ENCODE measurements around the gene GPR153.

The GPR153 gene

DNA sequence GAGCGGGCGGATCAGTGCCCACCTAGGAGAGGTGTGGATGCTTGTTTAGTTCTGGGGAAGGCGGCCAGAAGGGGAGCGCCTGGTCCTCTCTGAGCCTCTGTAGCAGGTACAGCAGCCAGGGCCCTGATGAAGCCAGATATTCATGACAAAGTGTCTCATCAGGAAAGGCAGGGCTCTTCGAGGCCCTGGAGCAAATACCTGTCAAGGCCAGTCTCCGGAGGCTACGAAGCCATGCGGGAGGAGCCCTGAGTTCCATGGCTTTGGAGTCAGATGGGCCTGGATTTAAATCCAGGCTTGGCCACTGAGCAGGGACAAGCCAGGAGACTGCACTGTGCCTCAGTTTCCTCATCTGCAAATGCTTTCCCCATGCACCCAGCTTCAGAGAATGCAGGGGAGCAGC, 25.4 kb upstream of the GPR153 start:
- no peak for DNase-seq

DNA sequence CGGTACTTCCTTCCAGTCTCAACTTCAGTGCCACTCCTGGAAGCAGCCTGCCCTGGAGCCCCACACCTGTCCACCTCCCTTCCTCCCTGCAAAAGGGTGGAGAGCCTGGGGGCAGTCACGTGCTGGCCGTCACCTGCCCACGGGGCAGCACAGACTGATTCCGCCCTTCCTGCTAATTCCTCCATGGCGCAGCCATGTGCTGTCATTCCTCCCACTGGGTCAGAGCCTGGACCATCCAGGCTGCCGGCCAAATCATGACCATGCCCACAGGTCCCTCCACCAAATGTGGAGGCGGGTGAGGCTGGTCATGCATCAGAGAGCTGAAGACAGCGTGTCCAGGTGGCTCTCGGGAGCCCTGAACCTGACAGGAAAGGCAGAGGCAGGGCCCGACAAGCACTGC, 24.4 kb upstream of the GPR153 start:
- DNase-seq, result no peak

DNA sequence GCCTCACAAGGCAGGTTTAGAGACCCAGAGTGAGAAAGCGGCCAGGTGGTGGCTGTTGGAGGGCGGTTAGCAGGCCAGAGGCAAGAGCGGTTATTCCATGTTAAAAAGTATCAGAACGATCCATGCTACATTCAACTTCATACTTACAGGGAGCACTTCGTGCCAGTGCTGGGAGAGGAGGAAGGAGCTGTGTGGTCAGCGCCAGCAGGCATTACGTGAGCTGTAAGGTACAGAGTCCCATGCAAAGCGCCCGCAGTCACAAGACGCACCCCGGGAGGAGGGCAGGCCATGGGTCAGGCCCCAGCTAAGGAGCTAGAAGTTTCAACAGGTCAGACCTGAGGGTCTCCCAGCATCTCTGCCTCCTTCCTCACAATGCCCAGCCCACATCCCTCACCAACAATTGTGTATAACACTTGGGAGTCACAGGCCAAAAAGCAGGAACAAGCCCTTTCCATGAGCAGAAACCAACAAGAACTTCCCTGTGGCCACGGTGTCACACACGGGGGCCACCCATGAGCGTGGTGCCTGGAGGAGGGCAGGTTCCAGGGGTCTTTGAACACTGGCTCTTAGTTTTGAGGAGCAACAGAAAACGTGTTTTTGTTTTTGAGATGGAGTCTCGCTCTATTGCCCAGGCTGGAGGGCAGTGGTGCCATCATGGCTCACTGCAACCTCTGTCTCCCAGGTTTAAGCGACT, 21.8 kb upstream of the GPR153 start:
- DNase-seq, result no peak

DNA sequence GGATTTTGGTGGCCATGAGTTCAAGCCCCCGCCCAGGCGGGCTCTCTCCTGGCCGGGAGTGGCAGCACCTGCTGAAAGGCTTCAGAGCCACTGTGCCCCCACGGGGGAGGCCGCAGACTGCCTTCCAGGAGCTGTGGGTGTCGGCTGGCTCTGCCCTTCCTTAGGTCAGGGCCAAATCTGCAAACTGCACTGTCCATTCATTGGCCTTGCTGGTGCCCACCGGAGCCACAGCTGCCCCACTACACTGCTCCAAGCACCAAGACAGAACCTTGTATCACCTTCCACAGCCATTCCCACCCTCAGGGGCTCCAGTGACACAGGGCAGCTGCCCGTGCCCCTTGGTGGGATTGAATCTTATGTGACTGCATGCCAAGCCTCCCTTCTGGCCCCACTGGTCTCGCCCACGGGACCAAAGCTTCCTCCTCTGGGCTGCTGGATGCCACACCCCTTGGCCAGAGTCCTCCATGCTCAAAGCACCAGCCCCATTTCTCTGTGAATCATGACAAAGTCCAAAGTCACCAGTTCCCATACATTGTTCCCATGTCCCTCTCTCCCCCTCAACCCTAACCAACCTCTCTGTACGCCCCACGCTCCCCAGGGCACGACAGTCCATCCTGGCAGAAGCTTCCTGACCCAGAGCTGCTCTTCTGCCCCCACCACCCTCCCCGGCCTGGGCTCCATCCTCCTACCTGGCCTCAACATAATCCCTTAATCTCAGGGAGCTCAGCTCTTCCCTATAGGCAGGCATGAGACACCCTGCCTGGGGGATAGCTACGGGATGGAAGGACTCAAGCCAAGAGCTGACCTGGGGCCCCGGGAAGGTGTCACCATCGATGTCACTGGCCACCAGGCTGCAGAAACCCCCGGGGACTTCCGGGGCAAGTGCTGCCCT, 20.9 kb upstream of the GPR153 start:
- DNase-seq, result no peak

DNA sequence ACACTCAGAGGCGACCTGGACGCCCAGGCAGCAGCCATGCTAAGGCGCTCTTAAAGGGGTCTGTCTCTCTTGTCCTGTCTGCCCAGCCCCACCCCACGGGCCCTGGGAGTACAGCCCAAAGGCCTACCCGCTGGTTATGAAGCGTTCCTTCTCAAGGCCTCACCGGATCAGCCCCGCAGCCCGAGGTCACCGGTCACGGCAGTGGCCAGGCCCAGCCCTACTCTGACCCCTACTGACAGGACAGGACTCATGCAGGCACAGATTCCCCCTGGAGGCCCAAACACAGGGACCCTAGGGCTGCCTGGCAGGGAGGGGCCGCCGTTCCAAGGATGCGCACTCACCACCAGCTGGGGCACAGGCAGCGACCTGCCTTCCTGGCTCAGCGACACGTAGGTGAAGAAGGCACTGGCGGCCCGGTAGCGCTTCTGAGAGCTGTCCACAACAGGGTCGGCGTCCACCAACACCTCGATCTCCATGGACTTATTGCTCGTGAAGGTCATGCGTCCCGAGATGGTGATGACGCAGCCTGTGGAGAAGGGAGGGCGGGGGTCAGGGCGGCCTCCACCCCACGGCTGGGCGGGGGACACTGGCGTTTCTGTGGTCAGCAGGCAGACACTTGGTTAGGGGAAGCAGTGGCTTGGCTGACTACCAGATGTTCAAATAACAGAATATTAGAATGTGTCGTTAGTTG, 20.0 kb upstream of the GPR153 start:
- DNase-seq, result no peak

DNA sequence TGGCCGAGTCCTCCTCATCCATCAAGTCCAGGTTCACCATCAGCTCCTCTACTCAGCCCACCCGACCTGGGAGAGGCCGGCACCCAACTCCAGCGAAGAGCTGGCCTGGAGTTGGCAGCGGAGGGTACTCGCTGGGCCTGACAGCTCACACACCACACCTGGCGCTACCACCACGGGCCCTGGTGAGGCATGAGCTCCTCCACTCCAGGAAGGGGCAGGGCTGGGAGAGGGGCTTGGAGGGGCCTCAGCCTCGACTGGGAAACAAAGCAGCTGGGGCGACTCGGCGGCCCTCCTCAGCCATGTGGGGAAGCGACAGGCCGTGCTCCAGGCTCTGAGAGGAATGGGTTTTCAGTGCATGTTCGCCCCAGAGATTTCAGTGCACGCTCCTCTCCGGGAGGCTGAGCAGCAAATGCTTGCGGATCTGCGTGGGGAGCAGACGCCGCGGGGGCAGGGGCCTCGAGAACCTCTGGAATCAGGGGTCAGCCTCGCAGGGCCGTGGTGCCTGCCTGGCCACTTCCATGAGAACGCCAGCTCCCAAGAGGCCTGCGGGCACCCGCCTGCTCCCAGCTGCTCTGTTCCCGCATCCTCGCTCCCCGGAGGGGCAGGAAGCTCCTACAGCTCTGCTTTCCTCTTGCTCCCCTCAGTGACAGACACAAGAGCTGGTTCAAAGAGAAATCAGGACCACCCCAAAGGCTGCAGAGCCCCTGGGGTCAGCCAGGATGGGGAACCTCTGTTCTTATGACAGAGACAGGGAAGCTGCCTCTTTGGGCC, 18.9 kb upstream of the GPR153 start:
- no peak for DNase-seq

DNA sequence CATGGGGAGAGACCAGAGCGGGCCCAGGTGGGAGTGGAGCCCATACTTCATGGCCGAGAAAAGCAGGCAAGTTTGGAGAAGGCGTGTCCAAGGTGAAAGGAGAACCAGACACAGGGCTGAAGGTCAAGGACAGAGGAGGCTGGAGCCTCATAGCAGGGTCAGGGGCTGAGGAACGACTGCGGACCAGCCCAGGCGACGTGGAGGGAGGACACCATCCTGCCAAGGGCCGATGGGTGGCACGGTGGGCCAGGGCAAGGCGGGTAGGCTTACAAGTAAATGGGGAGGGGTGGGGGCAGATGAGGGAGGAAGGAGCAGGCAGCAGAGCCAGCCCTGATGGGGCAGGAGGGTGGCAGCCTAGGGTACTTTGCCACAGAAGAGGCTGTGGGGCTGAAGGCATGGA, 18.2 kb upstream of the GPR153 start:
- DNase-seq, result no peak

DNA sequence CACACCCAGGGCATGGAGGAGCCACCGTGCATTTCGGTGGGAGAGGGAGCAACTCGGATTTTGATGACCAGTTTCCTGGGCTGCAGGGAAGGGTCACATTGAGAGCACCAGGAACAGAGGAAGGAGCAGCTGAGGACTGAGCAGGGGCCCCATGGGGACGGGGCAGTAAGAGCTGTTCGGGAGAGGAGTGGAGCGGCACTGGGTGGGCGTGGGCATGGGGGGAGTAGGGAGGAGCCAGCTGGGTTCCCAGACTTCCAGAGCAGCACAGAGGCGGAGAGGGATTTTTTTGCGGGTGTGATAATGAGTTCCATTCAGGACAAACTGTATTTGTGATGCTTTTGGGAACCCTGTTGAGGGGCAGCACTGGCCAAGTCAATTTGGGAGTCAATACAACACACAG, 17.4 kb upstream of the GPR153 start:
- DNase-seq, result no peak

DNA sequence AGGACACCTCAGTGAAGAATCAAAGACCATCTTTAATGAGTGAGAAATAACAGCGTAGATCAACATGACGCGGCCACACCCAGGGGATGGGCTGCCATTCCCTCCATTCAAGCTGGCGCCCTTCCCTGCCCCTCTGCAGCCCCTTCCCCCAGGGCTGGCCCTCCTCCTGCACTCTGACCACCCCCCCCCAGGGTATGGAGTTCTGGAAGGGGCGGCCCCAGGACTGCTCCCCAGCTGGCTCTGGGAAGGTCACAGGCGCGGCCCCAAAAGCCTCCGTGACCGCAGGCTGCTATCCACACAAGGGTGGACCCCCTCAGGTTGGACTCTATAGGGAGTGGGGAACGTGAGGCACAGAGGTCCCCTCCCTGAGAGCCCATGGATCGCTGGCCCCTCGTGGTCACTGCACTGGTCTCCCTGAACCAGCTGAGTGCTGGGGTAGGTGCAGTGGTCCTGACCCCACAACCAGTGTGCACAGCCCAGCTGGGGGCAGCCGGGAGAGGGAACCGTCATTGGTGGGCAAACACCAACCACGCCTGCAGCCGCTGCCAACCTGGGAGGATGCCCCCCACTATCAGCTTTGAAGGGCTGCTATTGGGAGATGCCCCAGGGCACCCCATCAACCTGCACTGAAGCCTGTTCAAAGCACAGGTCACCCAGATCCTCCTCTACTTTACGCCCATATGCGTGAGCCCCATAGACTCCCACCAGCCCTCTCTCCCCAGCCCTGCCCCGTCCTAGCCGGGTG, 16.1 kb upstream of the GPR153 start:
- DNase-seq, result no peak

DNA sequence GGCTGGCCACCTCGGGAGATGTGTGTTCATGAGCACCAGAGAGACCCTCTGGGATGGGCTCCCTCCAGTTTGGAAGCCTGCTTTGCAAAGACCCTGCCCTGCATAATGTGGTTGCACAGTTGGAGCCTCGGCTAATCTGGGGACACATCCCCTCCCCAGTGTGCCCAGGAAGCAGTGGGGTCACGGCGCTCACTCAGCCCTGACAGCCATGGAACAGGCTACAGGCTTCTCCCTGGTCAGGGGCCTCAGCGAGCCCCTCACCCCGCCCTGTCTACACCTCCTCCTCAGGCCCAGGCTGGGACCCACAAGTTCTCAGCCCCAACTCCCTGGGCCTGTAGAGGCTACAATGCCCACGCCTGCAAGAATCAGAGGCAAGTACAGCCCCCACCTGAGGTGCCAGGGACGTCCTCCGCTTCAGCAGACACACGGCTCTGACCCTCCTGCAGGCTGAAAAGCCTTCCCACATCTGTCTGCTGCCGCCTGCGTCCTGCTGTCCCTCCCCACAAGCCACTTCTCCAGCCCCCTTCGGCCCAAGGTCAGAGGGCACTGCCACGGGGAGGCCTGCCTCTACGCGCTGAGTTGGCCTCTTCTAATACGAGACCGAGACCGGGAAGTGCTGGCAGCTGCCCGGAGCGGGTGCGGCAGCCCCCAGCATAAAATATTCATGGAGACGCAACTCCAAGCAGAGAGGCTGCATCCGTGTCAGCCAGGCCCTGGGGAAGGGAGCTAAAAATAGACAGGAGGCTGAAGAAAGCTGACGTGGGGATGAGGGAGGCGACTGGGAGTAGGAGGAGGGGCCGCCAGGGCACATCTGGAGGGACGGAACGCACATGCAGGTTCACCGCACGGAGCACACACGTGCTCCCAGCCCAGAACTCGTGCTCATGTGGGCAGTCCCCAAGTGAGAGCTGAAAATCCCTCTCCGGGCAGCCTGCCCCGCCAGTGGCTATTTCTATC, 15.2 kb upstream of the GPR153 start:
- no peak for DNase-seq

DNA sequence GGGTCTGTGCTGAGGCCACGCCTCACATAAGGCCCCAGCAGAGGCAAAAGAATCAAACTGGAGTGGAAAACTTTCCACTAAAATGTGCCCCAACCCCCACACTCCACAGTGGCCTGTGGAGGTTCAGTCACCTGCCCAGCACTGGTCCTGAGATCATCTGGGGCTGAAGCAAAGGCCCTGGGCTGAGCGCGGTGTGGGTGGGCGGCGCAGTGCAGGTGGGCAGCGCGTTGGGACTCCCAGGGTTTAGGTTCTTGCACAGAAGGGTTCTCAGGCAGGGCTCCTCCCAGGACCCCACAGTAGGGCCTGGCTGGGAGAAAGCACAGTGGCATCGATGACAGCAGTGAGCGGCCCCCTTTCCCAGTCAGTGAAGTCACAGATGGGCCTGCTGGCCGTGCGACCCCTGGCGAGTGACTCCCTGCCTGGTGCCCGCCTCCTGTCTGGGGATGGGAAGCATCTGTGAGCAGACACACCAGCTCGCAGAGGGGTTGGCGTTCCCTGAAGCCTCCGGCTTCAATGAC, 13.8 kb upstream of the GPR153 start:
- no peak for DNase-seq

DNA sequence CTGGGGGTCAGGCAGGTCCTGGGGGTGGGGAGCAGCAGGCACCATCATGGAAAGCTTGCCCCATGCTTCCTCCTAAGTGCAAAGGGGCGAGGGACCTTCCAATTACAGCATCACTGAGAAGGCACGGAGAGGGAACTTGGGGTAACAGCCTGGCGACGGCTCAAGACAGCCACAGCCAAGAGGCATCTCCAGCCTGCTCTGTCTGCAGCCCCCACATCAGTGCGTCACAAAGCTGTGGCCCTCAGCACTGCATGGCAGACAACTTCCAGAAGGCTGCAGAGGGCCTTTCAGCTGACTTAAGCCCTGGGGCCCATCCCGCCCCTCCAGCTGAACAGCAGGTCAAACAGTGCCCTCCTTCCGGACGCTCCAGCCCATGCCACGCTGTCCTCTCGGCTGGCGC, 13.2 kb upstream of the GPR153 start:
- DNase-seq, result no peak

DNA sequence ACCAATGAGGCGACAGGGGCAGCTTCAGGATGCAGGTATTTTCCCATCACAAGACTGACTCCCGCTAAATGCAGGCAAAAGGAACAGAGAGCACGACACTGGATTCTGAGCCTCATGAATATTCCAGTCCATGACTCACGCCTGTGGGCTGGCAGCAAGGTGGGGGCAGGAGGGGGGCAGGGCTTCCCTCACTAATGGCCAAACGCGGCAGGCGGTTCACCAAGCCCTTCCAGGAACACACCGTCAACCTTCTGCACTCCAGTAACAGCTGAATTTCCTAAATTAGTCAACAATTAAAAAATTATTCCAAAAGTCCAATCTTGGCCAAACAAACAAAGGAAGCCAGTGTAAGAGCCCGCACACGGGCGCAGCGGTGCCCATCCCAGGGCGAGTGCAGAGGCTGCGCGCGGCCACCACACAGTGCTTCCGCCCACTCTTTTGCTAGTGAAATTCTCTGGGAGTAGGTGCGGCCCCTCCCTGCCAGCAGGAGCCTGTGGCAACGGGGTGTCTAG, 12.5 kb upstream of the GPR153 start:
- no peak for DNase-seq

DNA sequence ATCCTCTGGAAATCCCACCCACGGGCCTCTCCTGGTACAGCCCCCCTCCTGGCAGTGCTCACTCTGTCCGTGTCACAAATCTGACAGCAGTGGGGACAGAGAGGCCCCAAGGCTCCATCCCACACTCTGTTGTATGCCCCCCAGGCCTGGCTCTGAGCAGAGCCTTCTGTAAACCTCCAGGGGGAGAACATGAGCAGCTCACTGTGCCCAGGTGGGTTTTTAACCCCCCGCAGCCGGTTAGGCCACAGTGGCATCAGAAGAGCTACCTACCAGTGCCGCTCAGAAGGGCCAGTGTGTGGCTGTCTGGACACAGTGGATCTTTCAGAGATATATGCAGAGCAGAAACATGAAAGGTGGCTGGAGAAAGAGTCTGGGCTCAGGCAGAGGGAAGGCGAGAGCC, 12.0 kb upstream of the GPR153 start:
- DNase-seq, result no peak

DNA sequence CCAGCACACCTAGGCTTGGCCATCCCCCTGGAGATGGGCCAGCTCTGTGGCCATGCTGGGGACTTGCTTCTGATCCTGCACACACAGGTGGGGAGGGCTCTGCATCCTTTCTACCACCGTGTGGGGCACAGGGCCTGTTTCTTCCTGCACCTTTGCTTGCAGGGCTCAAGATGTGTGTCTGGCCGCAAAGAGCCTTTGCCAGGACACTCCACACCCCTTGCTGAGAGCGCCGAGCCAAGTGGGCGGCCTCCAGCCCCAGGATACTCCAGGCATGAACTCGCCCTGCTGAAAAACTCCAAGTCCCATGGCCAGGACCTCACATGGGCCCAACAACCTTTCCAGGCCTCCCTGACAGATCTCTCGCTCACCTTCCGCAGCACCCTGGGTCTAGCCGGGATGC, 11.6 kb upstream of the GPR153 start:
- DNase-seq, result no peak

DNA sequence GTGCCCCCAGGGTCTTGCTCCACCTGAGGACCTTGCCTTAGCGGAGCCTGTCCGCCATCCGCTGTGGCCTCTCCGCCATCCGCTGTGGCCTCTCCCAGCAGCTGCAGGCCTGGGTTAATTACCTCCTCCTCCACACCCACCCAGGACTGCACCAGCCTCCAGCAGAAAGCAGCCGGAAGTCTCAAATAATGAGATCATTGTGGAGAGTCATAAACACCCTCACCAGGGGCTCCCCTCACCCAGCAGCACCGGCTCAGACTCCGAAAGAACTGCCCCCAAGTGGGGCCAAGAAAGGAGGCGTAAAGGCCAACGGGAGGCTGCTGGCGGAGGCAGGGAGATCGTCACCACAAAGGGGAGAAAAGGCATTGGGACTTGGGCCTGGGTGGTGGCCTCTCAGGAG, 10.7 kb upstream of the GPR153 start:
- no peak for DNase-seq

DNA sequence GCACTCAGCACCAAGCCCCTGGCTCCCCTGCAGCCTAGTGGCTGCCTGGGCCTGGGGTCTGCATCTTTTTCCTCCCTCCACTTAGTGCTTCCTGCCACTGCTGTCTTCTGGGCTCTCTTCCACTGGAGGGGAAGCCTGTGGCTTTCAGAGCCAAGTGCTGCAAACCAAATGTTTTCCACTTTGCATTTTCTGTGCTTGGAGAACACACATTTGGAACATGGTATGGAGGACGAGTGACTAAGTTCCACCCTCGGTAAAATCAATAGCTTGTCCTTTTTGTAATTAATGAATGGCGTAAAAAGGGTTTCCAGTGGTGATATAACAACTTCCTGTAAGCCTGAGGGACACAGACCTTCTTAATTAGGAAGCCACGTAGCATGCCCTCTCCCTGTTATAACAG, 10.1 kb upstream of the GPR153 start:
- no peak for DNase-seq

DNA sequence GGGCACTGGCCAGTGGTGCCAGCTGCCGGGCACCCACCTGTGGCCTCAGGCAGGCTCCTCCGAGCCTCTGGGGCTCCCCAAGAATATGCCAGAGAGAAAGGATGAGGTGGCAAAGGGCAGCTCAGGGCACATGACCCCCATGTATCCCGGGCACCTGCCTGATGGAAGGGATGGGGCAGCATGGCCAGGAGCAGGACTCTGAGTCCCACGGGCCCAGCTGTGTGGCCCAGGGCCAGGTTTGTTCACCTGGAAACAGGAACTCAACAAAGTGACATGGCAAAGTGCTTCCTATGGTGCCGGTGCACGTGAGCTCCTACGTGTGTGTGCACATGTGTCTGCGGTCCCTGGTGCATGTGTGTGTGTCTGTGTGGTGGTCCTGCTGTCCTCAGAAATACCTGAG, 9.5 kb upstream of the GPR153 start:
- no peak for DNase-seq

DNA sequence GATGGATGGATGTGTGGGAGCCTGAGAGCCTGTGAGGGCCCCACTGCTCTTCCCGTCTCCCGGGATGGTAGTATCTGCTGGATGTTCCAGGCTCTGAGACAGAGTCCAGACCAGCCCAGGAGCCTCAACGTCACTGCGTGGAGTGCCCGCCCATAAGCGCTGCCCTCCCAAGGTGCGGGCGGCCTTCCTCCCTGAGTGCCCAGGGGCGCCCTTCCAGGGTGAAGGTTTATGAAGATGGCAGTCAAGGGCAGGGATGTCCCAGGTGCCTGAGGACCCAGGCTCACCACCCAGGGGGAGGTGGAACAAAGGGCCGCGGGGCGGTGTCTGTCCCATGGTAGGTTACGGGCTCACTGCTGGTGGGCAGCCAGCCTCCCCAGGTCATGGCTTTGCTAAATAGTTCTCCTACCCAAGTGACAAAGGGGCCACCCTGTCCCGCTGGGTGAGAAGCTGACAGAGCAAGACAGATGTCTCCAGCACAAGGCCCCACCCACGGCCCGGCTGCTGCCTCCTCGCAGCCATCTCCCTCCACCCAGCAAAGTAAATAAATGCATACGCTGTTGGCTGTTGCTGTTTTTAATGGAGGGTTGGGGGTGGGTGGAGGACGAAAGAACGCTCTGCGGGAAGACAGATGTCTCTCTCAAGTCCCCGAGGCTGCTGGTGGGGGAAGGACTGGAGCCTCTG, 9.0 kb upstream of the GPR153 start:
- peak; percentile 34 for DNase-seq

DNA sequence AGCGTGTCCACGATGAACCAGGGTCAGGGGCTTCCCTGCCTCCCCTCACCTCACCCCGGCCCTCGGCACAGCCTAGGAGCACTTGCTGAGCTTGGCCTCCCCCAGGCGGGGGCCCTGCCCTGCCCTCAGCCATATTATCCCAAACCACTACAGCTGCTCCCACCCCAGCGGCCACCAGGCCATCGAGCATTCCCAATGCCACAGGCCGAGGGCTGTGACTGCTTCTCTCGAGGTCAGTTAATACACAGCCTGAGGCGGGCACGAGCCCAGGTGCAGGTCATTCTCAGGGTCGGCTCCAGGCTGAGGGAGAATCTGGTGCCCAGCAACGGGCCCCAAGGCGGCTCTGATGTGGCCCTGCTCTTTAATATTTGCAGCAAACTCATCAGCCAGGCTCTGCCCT, 8.4 kb upstream of the GPR153 start:
- DNase-seq, result no peak
